Common myeloid progenitor, CD34-positive (primary cell): Measurements from ENCODE around the gene VSIG8. TPM values are rescaled to one million over a fixed set of nuclear protein-coding genes. Genes with fewer than 3 reads are reported as not detected.
"Not testable (repeated sequence)": the region's sequence is repeated elsewhere in the genome, so short reads cannot be mapped to it uniquely, and the experiment has no call there.

Experiments used
- CTCF ChIA-PET: fragments of 350-600 bp; sonication (Branson Sonifier 250); formaldehyde crosslinking; loops from one replicate; lab custom pipeline; 2021; ENCODE audit warnings: antibody characterized with exemption; lab: Charles Lee
- POLR2A ChIA-PET: fragments of 350-600 bp; sonication (Branson Sonifier 250); formaldehyde crosslinking; loops from one replicate; lab custom pipeline; 2021; ENCODE audit warnings: antibody characterized with exemption; lab: Charles Lee
- DNase-seq, 3 donors: peaks; one replicate each; pipeline versions ENCODE4 v3.0.0 to v3.0.0-alpha.2; 2013
- H3K27ac ChIP-seq, 2 experiments: 1 replicate in 1 of 2; 2 replicates in 1 of 2; pipeline ENCODE4 v1.7.0; 2013; ENCODE audit warnings: inconsistent platforms in 2 of 2, low read length in 2 of 2, mild to moderate bottlenecking in 2 of 2, low read depth in 1 of 2, moderate library complexity in 1 of 2; ENCODE audit not compliant: severe bottlenecking in 2 of 2, insufficient read depth in 1 of 2, poor library complexity in 1 of 2
- H3K27me3 ChIP-seq, 5 experiments: replicated peaks in 2 of 5; 1 replicate in 3 of 5; 2 replicates in 2 of 5; pipeline versions ENCODE4 v1.6.1 to v1.7.0; 2013; ENCODE audit warnings: low read length in 4 of 5, mild to moderate bottlenecking in 2 of 5, moderate library complexity in 2 of 5, inconsistent platforms in 1 of 5; ENCODE audit not compliant: insufficient read depth in 5 of 5, control insufficient read depth in 4 of 5
- H3K36me3 ChIP-seq, 4 experiments: 1 replicate in 2 of 4; 2 replicates in 2 of 4; pipeline versions ENCODE4 v1.6.1 to v1.7.0; 2013; ENCODE audit warnings: low read length in 3 of 4, control low read depth in 1 of 4, mild to moderate bottlenecking in 1 of 4; ENCODE audit not compliant: control insufficient read depth in 4 of 4, insufficient read depth in 4 of 4
- H3K4me1 ChIP-seq, 4 experiments: 1 replicate in 3 of 4; 2 replicates in 1 of 4; pipeline versions ENCODE4 v1.6.1 to v1.7.1; 2013; ENCODE audit warnings: low read length in 3 of 4, mild to moderate bottlenecking in 3 of 4, control low read depth in 1 of 4, inconsistent platforms in 1 of 4, moderate library complexity in 1 of 4; ENCODE audit not compliant: control insufficient read depth in 4 of 4, insufficient read depth in 4 of 4; ENCODE audit errors: control extremely low read depth in 1 of 4
- H3K4me3 ChIP-seq, 7 experiments: 1 replicate in 4 of 7; 2 replicates in 3 of 7; pipeline versions ENCODE4 v1.5.1 to v1.7.0; 2013; ENCODE audit warnings: mild to moderate bottlenecking in 7 of 7, low read length in 6 of 7, moderate library complexity in 6 of 7, inconsistent platforms in 2 of 7, low read depth in 2 of 7, control low read depth in 1 of 7; ENCODE audit not compliant: insufficient read depth in 4 of 7, control insufficient read depth in 1 of 7; ENCODE audit errors: extremely low read depth in 1 of 7
- H3K9me3 ChIP-seq, 5 experiments: 1 replicate in 4 of 5; 2 replicates in 1 of 5; pipeline versions ENCODE4 v1.6.1 to v1.7.1; 2013; ENCODE audit warnings: low read length in 4 of 5, mild to moderate bottlenecking in 2 of 5, inconsistent platforms in 1 of 5, low read depth in 1 of 5, moderate library complexity in 1 of 5; ENCODE audit not compliant: control insufficient read depth in 4 of 5, insufficient read depth in 2 of 5; ENCODE audit errors: control extremely low read depth in 1 of 5
- WGBS: methylation state at CpG from one replicate; pipeline ENCODE4 v1.1.5; 2013; ENCODE audit not compliant: insufficient coverage; 5-methylcytosine and 5-hydroxymethylcytosine counted together
- polyA plus RNA-seq: library from polyadenylated mRNA; unstranded; fragments of 120-200 nt; gene quantifications from one replicate; pipeline ENCODE4 v1.2.1, GENCODE V29; 2013

VSIG8 gene, protein sequence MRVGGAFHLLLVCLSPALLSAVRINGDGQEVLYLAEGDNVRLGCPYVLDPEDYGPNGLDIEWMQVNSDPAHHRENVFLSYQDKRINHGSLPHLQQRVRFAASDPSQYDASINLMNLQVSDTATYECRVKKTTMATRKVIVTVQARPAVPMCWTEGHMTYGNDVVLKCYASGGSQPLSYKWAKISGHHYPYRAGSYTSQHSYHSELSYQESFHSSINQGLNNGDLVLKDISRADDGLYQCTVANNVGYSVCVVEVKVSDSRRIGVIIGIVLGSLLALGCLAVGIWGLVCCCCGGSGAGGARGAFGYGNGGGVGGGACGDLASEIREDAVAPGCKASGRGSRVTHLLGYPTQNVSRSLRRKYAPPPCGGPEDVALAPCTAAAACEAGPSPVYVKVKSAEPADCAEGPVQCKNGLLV
- 0.08 TPM for polyA plus RNA-seq

- Histone ChIP-seq H3K27me3 (peaks cover 0 to 3% (median 0%) of the 10 kb centered on the region in 5 experiments), H3K27ac (no peak within 1 kb of the TSS), H3K4me3 (no peak within 1 kb of the TSS), H3K9me3 (no peaks in the 10 kb centered on the region), H3K4me1 (no peaks in the 10 kb centered on the region), H3K36me3 (peaks cover 0 to 2% (median 0%) of the 10 kb centered on the region in 4 experiments)
- POLR2A ChIA-PET: no interaction called here
- CTCF ChIA-PET: interaction anchor here (1.0 to 1.3 kb wide), 4 partner anchors 25 to 33 kb away, joined by 3 to 4 read pairs (median 4); no protein-coding TSS in a partner anchor
- DNase-seq: no peak
- WGBS: 85% methylated on average over 3 of the region's 4 CpGs
These were observed at the start of gene VSIG8 for GRCh38 chr1:159862557-159862956. VSIG8 (minus strand) TSS chr1:159862657; CDS start chr1:159862521, 136 bp downstream.

GRCh38 chr1:159911326-159912070 is 49.0 kb upstream of the VSIG8 start:
- ChIA-PET CTCF (interaction anchor here (1.2 to 1.7 kb wide), 3 partner anchors 11 to 113 kb away, joined by 3 to 6 read pairs (median 5); no protein-coding TSS in a partner anchor), POLR2A (no interaction called here)
- Histone ChIP-seq H3K4me3 (peak overlapping the region in 1 of 7 experiments; percentile 56), H3K4me1 (peaks cover 23 to 81% (median 76%) of the 10 kb centered on the region in 4 experiments), H3K36me3 (peaks cover 0 to 17% (median 8%) of the 10 kb centered on the region in 4 experiments), H3K9me3 (no peaks in the 10 kb centered on the region), H3K27ac (peak overlapping the region; percentile 99), H3K27me3 (no peaks in the 10 kb centered on the region)
- no peak for DNase-seq
- WGBS: 28% methylated on average over 4 of the region's 6 CpGs

GRCh38 chr1:159908031-159908940 is 45.8 kb upstream of the VSIG8 start:
- Histone ChIP-seq H3K9me3 (peaks cover 0 to 5% (median 0%) of the 10 kb centered on the region in 5 experiments), H3K27me3 (no peaks in the 10 kb centered on the region), H3K36me3 (no peaks in the 10 kb centered on the region), H3K4me1 (peaks cover 23 to 55% (median 50%) of the 10 kb centered on the region in 4 experiments), H3K27ac (peak overlapping the region; percentile 9 to 99), H3K4me3 (no peak overlapping the region)
- 89% methylated on average over 7 of the region's 9 CpGs for WGBS
- POLR2A ChIA-PET: no interaction called here
- CTCF ChIA-PET: interaction anchor here (1.1 kb wide), 1 partner anchor 10 kb away, joined by 4 read pairs; no protein-coding TSS in a partner anchor
- DNase-seq: no peak

- DNase-seq: no peak
- H3K4me3 ChIP-seq: no peak overlapping the region
- CTCF ChIA-PET: interaction anchor here (1.1 kb wide), 1 partner anchor 8 kb away, joined by 4 read pairs; no protein-coding TSS in a partner anchor
- H3K27ac ChIP-seq: no peak overlapping the region
- no peaks in the 10 kb centered on the region for H3K36me3 ChIP-seq
- peaks cover 21 to 42% (median 36%) of the 10 kb centered on the region in 4 experiments for H3K4me1 ChIP-seq
- no CpG with 5 or more reads among the region's 1 CpG for WGBS
- peaks cover 0 to 7% (median 0%) of the 10 kb centered on the region in 5 experiments for H3K9me3 ChIP-seq
- no peaks in the 10 kb centered on the region for H3K27me3 ChIP-seq
- POLR2A ChIA-PET: no interaction called here
These were observed 44.5 kb upstream of the VSIG8 start for GRCh38 chr1:159906960-159907359.

DNA sequence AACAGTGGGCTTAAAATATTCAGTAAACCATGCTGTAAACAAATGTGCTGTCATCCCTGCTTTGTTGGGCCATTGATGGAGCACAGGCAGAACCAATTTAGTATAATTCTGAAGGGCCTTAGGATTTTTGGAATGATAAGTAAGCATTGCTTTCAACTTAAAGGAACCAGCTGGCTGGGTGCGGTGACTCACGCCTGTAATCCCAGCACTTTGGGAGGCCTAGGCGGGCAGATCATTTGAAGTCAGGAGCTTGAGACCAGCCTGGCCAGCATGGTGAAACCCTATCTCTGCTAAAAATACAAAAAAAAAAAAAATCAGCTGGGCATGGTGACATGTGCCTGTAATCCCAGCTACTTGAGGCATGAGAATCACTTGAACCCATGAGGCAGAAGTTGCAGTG is 41.6 kb upstream of the VSIG8 start:
- DNase-seq, H3K36me3 ChIP-seq, H3K4me3 ChIP-seq, POLR2A ChIA-PET, H3K27me3 ChIP-seq, H3K9me3 ChIP-seq, H3K27ac ChIP-seq: not testable (repeated sequence)
- peaks cover 9 to 32% (median 29%) of the 10 kb centered on the region in 4 experiments for H3K4me1 ChIP-seq
- WGBS: 62% methylated on average over 3 of the region's 3 CpGs
- CTCF ChIA-PET: interaction anchor here (0.7 kb wide), 1 partner anchor 11 kb away, joined by 3 read pairs; no protein-coding TSS in a partner anchor

- CTCF ChIA-PET: interaction anchor here (1.3 to 1.6 kb wide), 2 partner anchors 14 to 103 kb away, joined by 3 to 4 read pairs; no protein-coding TSS in a partner anchor
- POLR2A ChIA-PET: no interaction called here
- H3K36me3 ChIP-seq: no peaks in the 10 kb centered on the region
- peaks cover 0 to 7% (median 0%) of the 10 kb centered on the region in 5 experiments for H3K9me3 ChIP-seq
- H3K27ac ChIP-seq: no peak overlapping the region
- H3K27me3 ChIP-seq: no peaks in the 10 kb centered on the region
- H3K4me1 ChIP-seq: peaks cover 14 to 35% (median 34%) of the 10 kb centered on the region in 4 experiments
- WGBS: 100% methylated on average over 3 of the region's 3 CpGs
- H3K4me3 ChIP-seq: no peak overlapping the region
- DNase-seq: no peak
These were observed 40.1 kb upstream of the VSIG8 start for GRCh38 chr1:159902541-159902940.
